GM23248 (cell line): ENCODE results near the gene NAALADL2.

Experiments
- EZH2 ChIP-seq: fragments of 200-600 bp; sonication (generic); IDR thresholded peaks from 2 replicates; pipeline ENCODE4 v1.6.1; 2018; ENCODE audit warnings: antibody characterized with exemption, mild to moderate bottlenecking; ENCODE audit not compliant: insufficient read depth, poor library complexity, severe bottlenecking
- EZH2phosphoT487 ChIP-seq: fragments of 200-600 bp; sonication (generic); IDR thresholded peaks from 2 replicates; pipeline ENCODE4 v1.6.1; 2018; ENCODE audit warnings: antibody characterized with exemption, moderate library complexity, mild to moderate bottlenecking, low read depth; ENCODE audit not compliant: insufficient read depth

GRCh38 chr3:175777495-175777894, 918.4 kb downstream of the NAALADL2 start:
- TF ChIP-seq EZH2 = no peak
- no peak for TF ChIP-seq EZH2phosphoT487
